ENCODE data around the gene APLNR.

DNA sequence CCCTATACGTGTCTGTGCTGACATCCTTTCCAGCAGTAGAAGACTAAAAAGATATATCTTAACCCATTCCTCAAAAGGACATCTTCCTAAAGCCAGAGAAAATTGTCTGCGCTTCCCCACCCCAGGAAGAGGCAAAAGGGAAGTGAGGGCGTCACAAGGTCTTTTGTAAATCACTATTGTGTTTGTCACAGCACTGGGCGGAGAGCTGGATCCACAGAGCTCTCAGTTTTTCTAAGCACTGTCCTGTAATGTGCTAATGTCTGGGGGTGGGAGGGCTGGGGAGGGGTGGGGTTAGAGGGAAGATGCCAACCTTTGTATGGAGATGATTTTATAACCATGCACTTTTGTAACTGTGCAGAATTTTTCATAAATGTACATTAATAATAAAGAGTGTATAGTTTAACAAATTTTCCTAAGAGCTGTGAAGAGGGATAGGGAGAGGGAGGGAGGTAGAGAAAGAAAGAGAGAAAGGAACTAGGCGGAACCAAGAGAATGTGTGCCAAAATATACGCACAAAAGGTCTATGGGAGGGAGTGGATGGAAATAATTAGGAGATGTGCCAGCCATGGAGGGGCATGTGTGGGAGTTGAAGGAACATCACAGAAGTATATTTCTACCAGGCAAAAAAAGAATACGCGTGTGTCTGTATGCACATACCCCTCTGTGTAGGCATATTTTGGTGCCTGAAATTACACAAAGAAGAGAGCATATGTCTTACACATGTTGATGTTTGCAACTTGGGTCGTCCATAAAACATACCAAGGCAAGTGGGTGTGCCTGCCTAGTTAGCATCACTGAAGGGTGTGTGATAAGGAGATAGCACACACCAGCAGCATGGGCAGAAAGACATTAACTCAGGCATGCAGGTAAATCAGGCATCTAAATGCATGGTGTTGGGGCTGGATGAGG, 45.5 kb downstream of the APLNR start:
- TF ChIP-seq, protein P1, sequence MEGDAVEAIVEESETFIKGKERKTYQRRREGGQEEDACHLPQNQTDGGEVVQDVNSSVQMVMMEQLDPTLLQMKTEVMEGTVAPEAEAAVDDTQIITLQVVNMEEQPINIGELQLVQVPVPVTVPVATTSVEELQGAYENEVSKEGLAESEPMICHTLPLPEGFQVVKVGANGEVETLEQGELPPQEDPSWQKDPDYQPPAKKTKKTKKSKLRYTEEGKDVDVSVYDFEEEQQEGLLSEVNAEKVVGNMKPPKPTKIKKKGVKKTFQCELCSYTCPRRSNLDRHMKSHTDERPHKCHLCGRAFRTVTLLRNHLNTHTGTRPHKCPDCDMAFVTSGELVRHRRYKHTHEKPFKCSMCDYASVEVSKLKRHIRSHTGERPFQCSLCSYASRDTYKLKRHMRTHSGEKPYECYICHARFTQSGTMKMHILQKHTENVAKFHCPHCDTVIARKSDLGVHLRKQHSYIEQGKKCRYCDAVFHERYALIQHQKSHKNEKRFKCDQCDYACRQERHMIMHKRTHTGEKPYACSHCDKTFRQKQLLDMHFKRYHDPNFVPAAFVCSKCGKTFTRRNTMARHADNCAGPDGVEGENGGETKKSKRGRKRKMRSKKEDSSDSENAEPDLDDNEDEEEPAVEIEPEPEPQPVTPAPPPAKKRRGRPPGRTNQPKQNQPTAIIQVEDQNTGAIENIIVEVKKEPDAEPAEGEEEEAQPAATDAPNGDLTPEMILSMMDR (IDR thresholded peaks at IDR 0.05; ENCODE audit: borderline replicate concordance, extremely low read depth, low read length, poor library complexity, severe bottlenecking): no peak
- no peak for TF ChIP-seq EZH2 (IDR thresholded peaks at IDR 0.05; ENCODE audit: borderline replicate concordance, low read depth, low read length, severe bottlenecking)
